GM23338 (cell line): ENCODE measurements around the gene PITPNC1. TPM values are rescaled to one million over a fixed set of nuclear protein-coding genes. Genes with fewer than 3 reads are reported as not detected.

Experiments used
- ATAC-seq: fragments of 200-7000 bp; cut with Tn5 transposase; 3 replicates; pipeline ENCODE4 v1.9.1; 2020
- DNase-seq: peaks from one replicate; pipeline ENCODE4 v3.0.0-alpha.2; 2015; ENCODE audit warnings: low spot score
- H2AFZ ChIP-seq: fragments of 200-600 bp; sonication (generic); 2 replicates; pipeline ENCODE4 v1.8.0; 2016; ENCODE audit warnings: antibody characterized with exemption, mild to moderate bottlenecking, moderate library complexity
- H3F3A ChIP-seq: fragments of 200-600 bp; sonication (generic); replicated peaks from 2 replicates; pipeline ENCODE4 v1.8.0; 2017; ENCODE audit warnings: antibody characterized with exemption, mixed run types, low read depth
- H3K27ac ChIP-seq: fragments of 200-600 bp; sonication (generic); 2 replicates; pipeline ENCODE4 v1.6.1; 2016; ENCODE audit warnings: low read depth
- H3K27me3 ChIP-seq: fragments of 200-600 bp; sonication (generic); 2 replicates; pipeline ENCODE4 v1.8.0; 2016; ENCODE audit warnings: mild to moderate bottlenecking, mixed run types, moderate library complexity; ENCODE audit not compliant: insufficient read depth
- H3K36me3 ChIP-seq: fragments of 200-600 bp; sonication (generic); 2 replicates; pipeline ENCODE4 v1.8.0; 2016; ENCODE audit warnings: mild to moderate bottlenecking; ENCODE audit not compliant: insufficient read depth
- H3K4me1 ChIP-seq: fragments of 200-600 bp; sonication (generic); 2 replicates; pipeline ENCODE4 v1.8.0; 2016; ENCODE audit warnings: mild to moderate bottlenecking, moderate library complexity; ENCODE audit not compliant: insufficient read depth
- H3K4me2 ChIP-seq: fragments of 200-600 bp; sonication (generic); 2 replicates; pipeline ENCODE4 v1.7.1; 2017; ENCODE audit warnings: mixed run types
- H3K4me3 ChIP-seq: fragments of 200-600 bp; sonication (generic); 2 replicates; pipeline ENCODE4 v1.6.1; 2016; ENCODE audit warnings: mixed run types
- H3K79me2 ChIP-seq: fragments of 200-600 bp; sonication (generic); replicated peaks from 2 replicates; pipeline ENCODE4 v1.8.0; 2017; ENCODE audit warnings: mild to moderate bottlenecking; ENCODE audit not compliant: insufficient read depth
- H3K9me2 ChIP-seq: fragments of 200-600 bp; sonication (generic); 2 replicates; pipeline ENCODE4 v1.8.0; 2017; ENCODE audit not compliant: insufficient read depth
- H4K20me1 ChIP-seq: fragments of 200-600 bp; sonication (generic); replicated peaks from 2 replicates; pipeline ENCODE4 v1.8.0; 2017; ENCODE audit warnings: mild to moderate bottlenecking; ENCODE audit not compliant: insufficient read depth
- H3K27ac Mint-ChIP-seq: 2 replicates; pipeline ENCODE4 v1.8.0; 2020; ENCODE audit warnings: inconsistent platforms, mild to moderate bottlenecking, moderate library complexity, mixed read lengths
- H3K27me3 Mint-ChIP-seq: 3 replicates; pipeline ENCODE4 v1.8.0; 2022; ENCODE audit warnings: low read depth, mild to moderate bottlenecking, moderate library complexity, mixed read lengths, inconsistent platforms; ENCODE audit not compliant: insufficient read depth, poor library complexity
- H3K36me3 Mint-ChIP-seq: 3 replicates; pipeline ENCODE4 v1.8.0; 2021; ENCODE audit warnings: low read depth, mild to moderate bottlenecking, inconsistent platforms, moderate library complexity, mixed read lengths
- H3K4me1 Mint-ChIP-seq: 3 replicates; pipeline ENCODE4 v1.8.0; 2020; ENCODE audit warnings: mild to moderate bottlenecking, inconsistent platforms, mixed read lengths
- H3K4me3 Mint-ChIP-seq: 3 replicates; pipeline ENCODE4 v1.8.0; 2021; ENCODE audit warnings: moderate library complexity, mild to moderate bottlenecking, inconsistent platforms, mixed read lengths
- H3K9me3 Mint-ChIP-seq: 3 replicates; pipeline ENCODE4 v1.8.0; 2020; ENCODE audit warnings: moderate library complexity, mild to moderate bottlenecking, inconsistent platforms, mixed read lengths
- CREB1 ChIP-seq: fragments of 250-450 bp; sonication (Bioruptor Pico); IDR thresholded peaks from 2 replicates; pipeline ENCODE4 v1.5.0; 2020; ENCODE audit warnings: low read depth, mild to moderate bottlenecking, moderate library complexity
- EZH2 ChIP-seq: fragments of 200-600 bp; sonication (generic); IDR thresholded peaks from one replicate; pipeline ENCODE4 v1.8.0; 2017; ENCODE audit warnings: antibody characterized with exemption, mild to moderate bottlenecking, low read depth; ENCODE audit not compliant: unreplicated experiment
- EZH2phosphoT487 ChIP-seq: fragments of 200-600 bp; sonication (generic); IDR thresholded peaks from one replicate; pipeline ENCODE4 v1.8.1; 2018; ENCODE audit warnings: antibody characterized with exemption; ENCODE audit not compliant: unreplicated experiment
- JUNB ChIP-seq: IDR thresholded peaks from one replicate; pipeline ENCODE4 v1.6.1; 2016; ENCODE audit warnings: antibody characterized with exemption; ENCODE audit not compliant: unreplicated experiment
- NANOG ChIP-seq: IDR thresholded peaks from 2 replicates; pipeline ENCODE4 v1.6.1; 2016; ENCODE audit warnings: antibody characterized with exemption, borderline replicate concordance
- POLR2AphosphoS5 ChIP-seq: IDR thresholded peaks from 2 replicates; pipeline ENCODE4 v1.6.1; 2016; ENCODE audit warnings: antibody characterized with exemption, low read depth
- STAT1 ChIP-seq: IDR thresholded peaks from one replicate; pipeline ENCODE4 v1.6.1; 2016; ENCODE audit warnings: antibody characterized with exemption; ENCODE audit not compliant: unreplicated experiment
- ZNF331 ChIP-seq: fragments of 250-450 bp; sonication (Bioruptor Pico); IDR thresholded peaks from 2 replicates; pipeline ENCODE4 v1.5.0; 2020; ENCODE audit warnings: low read depth, mild to moderate bottlenecking, moderate library complexity
- polyA plus RNA-seq: library from polyadenylated mRNA; unstranded; fragments of >200 nt; fragmentation: Nextera tagmentation; extraction: Ambion mirVana; gene quantifications from 2 replicates; pipeline ENCODE4 v1.2.1, GENCODE V29; 2016
- total RNA-seq: library from RNA; depleted of rRNA; stranded (reverse); fragments of >200 nt; shearing (Covaris generic); gene quantifications from 2 replicates; pipeline ENCODE4 v1.2.3, GENCODE V29; 2014
- TF ChIP-seq, protein P1 (sequence below): IDR thresholded peaks from 2 replicates; pipeline ENCODE4 v1.6.1; 2016; ENCODE audit warnings: antibody characterized with exemption
- TF ChIP-seq, protein P2 (sequence below): IDR thresholded peaks from one replicate; pipeline ENCODE4 v1.6.1; 2018; ENCODE audit warnings: antibody characterized with exemption; ENCODE audit not compliant: unreplicated experiment
- TF ChIP-seq, protein P3 (sequence below), 2 experiments: fragments of 200-600 bp in 1 of 2; sonication (generic) in 1 of 2; conservative IDR thresholded peaks; 2 replicates each; pipeline versions ENCODE4 v1.5.1 to v1.6.1; 2016 to 2017; ENCODE audit warnings: antibody characterized with exemption in 2 of 2, low read depth in 2 of 2, mild to moderate bottlenecking in 2 of 2, moderate library complexity in 1 of 2

PITPNC1 gene
- total and polyA plus RNA-seq, 2 experiments from 2014 or later = 23.0 to 32.6 TPM

DNA sequence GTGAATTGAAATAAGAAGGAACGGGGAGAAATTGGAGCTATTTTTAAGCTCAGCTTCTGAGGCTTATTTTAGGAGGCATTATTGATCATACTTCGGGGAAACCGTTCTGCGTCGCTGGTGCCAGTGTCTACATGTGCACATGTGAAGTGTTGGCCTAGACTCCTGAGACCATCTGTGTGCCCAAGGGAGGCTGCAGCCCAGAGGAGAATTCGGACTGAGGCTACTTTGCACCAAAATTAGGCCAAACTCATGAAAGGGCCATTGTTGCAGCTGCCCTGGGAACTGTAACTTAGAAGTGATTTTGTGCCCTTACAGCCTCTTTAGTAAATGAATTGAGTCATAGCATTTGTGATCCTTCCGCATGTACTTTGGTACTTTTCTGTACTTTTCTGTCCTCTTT, 238.7 kb downstream of the PITPNC1 start:
- Histone ChIP-seq H3K4me2 (no peak overlapping the region), H3K27ac (no peak overlapping the region), H3K4me1 (no peaks in the 10 kb centered on the region), H3K27me3 (no peaks in the 10 kb centered on the region), H3K79me2 (no peaks in the 10 kb centered on the region), H3K9me2 (peaks cover 4% of the 10 kb centered on the region; the same call in 1 of the 2 replicates), H4K20me1 (no peaks in the 10 kb centered on the region), H3F3A (no peaks in the 10 kb centered on the region), H2AFZ (no peak overlapping the region), H3K36me3 (no peaks in the 10 kb centered on the region), H3K4me3 (no peak overlapping the region)
- DNase-seq = no peak
- no peak overlapping the region for H3K4me3 Mint-ChIP-seq
- no peaks in the 10 kb centered on the region for H3K36me3 Mint-ChIP-seq
- no peak for ATAC-seq
- H3K27ac Mint-ChIP-seq = no peak overlapping the region
- no peaks in the 10 kb centered on the region; the same call in 2 of the 3 replicates for H3K9me3 Mint-ChIP-seq
- no peak for TF ChIP-seq NANOG
- TF ChIP-seq, protein P1, sequence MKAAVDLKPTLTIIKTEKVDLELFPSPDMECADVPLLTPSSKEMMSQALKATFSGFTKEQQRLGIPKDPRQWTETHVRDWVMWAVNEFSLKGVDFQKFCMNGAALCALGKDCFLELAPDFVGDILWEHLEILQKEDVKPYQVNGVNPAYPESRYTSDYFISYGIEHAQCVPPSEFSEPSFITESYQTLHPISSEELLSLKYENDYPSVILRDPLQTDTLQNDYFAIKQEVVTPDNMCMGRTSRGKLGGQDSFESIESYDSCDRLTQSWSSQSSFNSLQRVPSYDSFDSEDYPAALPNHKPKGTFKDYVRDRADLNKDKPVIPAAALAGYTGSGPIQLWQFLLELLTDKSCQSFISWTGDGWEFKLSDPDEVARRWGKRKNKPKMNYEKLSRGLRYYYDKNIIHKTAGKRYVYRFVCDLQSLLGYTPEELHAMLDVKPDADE = no peak
- TF ChIP-seq ZNF331 (CRISPR knock-in tag) = no peak
- no peak for TF ChIP-seq EZH2
- TF ChIP-seq CREB1 (CRISPR knock-in tag) = no peak
- TF ChIP-seq, protein P2, sequence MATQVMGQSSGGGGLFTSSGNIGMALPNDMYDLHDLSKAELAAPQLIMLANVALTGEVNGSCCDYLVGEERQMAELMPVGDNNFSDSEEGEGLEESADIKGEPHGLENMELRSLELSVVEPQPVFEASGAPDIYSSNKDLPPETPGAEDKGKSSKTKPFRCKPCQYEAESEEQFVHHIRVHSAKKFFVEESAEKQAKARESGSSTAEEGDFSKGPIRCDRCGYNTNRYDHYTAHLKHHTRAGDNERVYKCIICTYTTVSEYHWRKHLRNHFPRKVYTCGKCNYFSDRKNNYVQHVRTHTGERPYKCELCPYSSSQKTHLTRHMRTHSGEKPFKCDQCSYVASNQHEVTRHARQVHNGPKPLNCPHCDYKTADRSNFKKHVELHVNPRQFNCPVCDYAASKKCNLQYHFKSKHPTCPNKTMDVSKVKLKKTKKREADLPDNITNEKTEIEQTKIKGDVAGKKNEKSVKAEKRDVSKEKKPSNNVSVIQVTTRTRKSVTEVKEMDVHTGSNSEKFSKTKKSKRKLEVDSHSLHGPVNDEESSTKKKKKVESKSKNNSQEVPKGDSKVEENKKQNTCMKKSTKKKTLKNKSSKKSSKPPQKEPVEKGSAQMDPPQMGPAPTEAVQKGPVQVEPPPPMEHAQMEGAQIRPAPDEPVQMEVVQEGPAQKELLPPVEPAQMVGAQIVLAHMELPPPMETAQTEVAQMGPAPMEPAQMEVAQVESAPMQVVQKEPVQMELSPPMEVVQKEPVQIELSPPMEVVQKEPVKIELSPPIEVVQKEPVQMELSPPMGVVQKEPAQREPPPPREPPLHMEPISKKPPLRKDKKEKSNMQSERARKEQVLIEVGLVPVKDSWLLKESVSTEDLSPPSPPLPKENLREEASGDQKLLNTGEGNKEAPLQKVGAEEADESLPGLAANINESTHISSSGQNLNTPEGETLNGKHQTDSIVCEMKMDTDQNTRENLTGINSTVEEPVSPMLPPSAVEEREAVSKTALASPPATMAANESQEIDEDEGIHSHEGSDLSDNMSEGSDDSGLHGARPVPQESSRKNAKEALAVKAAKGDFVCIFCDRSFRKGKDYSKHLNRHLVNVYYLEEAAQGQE = no peak
- TF ChIP-seq POLR2AphosphoS5 = no peak
- peaks cover 5% of the 10 kb centered on the region; the same call in 2 of the 3 replicates for H3K4me1 Mint-ChIP-seq
- H3K27me3 Mint-ChIP-seq = peaks cover 2% of the 10 kb centered on the region

DNA sequence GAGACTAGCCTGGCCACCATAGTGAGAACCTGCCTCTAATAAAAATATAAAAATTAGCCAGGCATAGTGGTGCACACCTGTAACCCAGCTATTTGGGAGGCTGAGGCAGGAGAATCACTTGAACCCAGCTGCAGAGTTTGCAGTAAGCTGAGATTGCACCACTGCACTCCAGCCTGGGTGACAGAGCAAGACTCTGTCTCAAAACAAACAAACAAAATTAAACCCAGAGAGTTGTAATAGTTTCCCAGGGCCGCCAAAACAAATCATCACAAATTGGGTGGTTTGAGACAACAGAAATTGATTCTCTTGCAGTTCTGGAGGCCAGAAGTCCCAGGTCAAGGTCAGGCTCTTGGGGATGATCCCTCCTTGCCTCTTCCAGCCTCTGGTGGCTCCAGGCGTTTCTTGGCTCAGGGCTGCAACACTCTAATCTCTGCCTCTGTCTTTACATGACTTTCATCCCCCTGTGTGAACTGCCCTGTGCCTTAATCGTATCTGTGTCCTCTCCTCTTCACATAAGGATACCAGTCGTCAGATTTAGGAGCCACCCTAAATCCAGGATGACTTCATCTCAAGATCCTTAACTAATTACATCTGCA, 240.3 kb downstream of the PITPNC1 start:
- H3K4me1 Mint-ChIP-seq = peaks cover 5% of the 10 kb centered on the region; the same call in 2 of the 3 replicates
- Histone ChIP-seq H3K4me3 (no peak overlapping the region), H3F3A (no peaks in the 10 kb centered on the region), H3K36me3 (no peaks in the 10 kb centered on the region), H3K79me2 (no peaks in the 10 kb centered on the region), H3K27ac (no peak overlapping the region), H3K27me3 (no peaks in the 10 kb centered on the region), H3K4me1 (no peaks in the 10 kb centered on the region), H3K4me2 (no peak overlapping the region), H4K20me1 (no peaks in the 10 kb centered on the region), H3K9me2 (peaks cover 3% of the 10 kb centered on the region; the same call in 1 of the 2 replicates), H2AFZ (no peak overlapping the region)
- peaks cover 4% of the 10 kb centered on the region for H3K27me3 Mint-ChIP-seq
- H3K36me3 Mint-ChIP-seq = no peaks in the 10 kb centered on the region
- H3K9me3 Mint-ChIP-seq = no peaks in the 10 kb centered on the region; the same call in 2 of the 3 replicates
- ATAC-seq = no peak
- H3K27ac Mint-ChIP-seq = no peak overlapping the region
- H3K4me3 Mint-ChIP-seq = no peak overlapping the region
- no peak for DNase-seq
- TF ChIP-seq JUNB = no peak
- no peak for TF ChIP-seq EZH2
- TF ChIP-seq EZH2phosphoT487 = no peak
- TF ChIP-seq CREB1 (CRISPR knock-in tag) = no peak
- TF ChIP-seq, protein P2 = no peak
- TF ChIP-seq POLR2AphosphoS5 = no peak
- no peak for TF ChIP-seq STAT1
- no peak for TF ChIP-seq NANOG
- TF ChIP-seq, protein P3, sequence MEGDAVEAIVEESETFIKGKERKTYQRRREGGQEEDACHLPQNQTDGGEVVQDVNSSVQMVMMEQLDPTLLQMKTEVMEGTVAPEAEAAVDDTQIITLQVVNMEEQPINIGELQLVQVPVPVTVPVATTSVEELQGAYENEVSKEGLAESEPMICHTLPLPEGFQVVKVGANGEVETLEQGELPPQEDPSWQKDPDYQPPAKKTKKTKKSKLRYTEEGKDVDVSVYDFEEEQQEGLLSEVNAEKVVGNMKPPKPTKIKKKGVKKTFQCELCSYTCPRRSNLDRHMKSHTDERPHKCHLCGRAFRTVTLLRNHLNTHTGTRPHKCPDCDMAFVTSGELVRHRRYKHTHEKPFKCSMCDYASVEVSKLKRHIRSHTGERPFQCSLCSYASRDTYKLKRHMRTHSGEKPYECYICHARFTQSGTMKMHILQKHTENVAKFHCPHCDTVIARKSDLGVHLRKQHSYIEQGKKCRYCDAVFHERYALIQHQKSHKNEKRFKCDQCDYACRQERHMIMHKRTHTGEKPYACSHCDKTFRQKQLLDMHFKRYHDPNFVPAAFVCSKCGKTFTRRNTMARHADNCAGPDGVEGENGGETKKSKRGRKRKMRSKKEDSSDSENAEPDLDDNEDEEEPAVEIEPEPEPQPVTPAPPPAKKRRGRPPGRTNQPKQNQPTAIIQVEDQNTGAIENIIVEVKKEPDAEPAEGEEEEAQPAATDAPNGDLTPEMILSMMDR (conservative IDR thresholded peaks at IDR 0.05; ENCODE audit: low read depth in 2 of 2) = no peak
- no peak for TF ChIP-seq ZNF331 (CRISPR knock-in tag)
- TF ChIP-seq, protein P1 = no peak
